ENCODE measurements around the gene TAOK3. TPM values are rescaled to one million over a fixed set of nuclear protein-coding genes. Genes with fewer than 3 reads are reported as not detected.

Gene TAOK3
- total RNA-seq, result 27.9 and 34.8 TPM in 2 replicates

GRCh38 chr12:118372541-118373495 is at the start of gene TAOK3:
TSS of gene TAOK3 (minus strand) at chr12:118372907. CDS start at chr12:118255567, 117,340 bp downstream.
- Histone ChIP-seq H3K9me3 (ENCODE audit: low read depth, low read length) (no peaks in the 10 kb centered on the region), H3K36me3 (ENCODE audit: insufficient read depth, low read length) (no peaks in the 10 kb centered on the region), H3K27ac (ENCODE audit: low read depth, low read length) (peak within 1 kb of the TSS; percentile 68), H4K20me1 (ENCODE audit: insufficient read depth, low read length) (peaks cover 12% of the 10 kb centered on the region), H2AFZ (ENCODE audit: low read length) (peak within 1 kb of the TSS; percentile 83), H3K4me2 (ENCODE audit: insufficient read depth, low read length) (peak within 1 kb of the TSS; percentile 90), H3K27me3 (ENCODE audit: insufficient read depth, low read length) (no peaks in the 10 kb centered on the region), H3K4me3 (ENCODE audit: insufficient read depth, low read length) (peak within 1 kb of the TSS; percentile 94), H3K79me2 (ENCODE audit: insufficient read depth, low read length) (peaks cover 65% of the 10 kb centered on the region), H3K4me1 (ENCODE audit: insufficient read depth, low read length) (peaks cover 45% of the 10 kb centered on the region)
- DNase-seq (ENCODE audit: insufficient read length, low spot score, missing footprints), result peak; percentile 98
- no peak for TF ChIP-seq CTCF (IDR thresholded peaks at IDR 0.05; ENCODE audit: extremely low read depth, low read depth, low read length)

- Histone ChIP-seq H3K27me3 (ENCODE audit: insufficient read depth, low read length) (no peaks in the 10 kb centered on the region), H3K36me3 (ENCODE audit: insufficient read depth, low read length) (peaks cover 7% of the 10 kb centered on the region), H3K4me2 (ENCODE audit: insufficient read depth, low read length) (no peak overlapping the region), H3K4me3 (ENCODE audit: insufficient read depth, low read length) (no peak overlapping the region), H4K20me1 (ENCODE audit: insufficient read depth, low read length) (no peaks in the 10 kb centered on the region), H2AFZ (ENCODE audit: low read length) (no peak overlapping the region), H3K79me2 (ENCODE audit: insufficient read depth, low read length) (no peaks in the 10 kb centered on the region), H3K9me3 (ENCODE audit: low read depth, low read length) (no peaks in the 10 kb centered on the region), H3K27ac (ENCODE audit: low read depth, low read length) (no peak overlapping the region), H3K4me1 (ENCODE audit: insufficient read depth, low read length) (peaks cover 6% of the 10 kb centered on the region)
- DNase-seq (ENCODE audit: insufficient read length, low spot score, missing footprints), result peak; percentile 34
- TF ChIP-seq CTCF (IDR thresholded peaks at IDR 0.05; ENCODE audit: extremely low read depth, low read depth, low read length), result no peak
Observed at GRCh38 chr12:118420673-118421072, 48.0 kb upstream of the TAOK3 start.

- Histone ChIP-seq H3K36me3 (ENCODE audit: insufficient read depth, low read length) (peaks cover 28% of the 10 kb centered on the region), H3K9me3 (ENCODE audit: low read depth, low read length) (no peaks in the 10 kb centered on the region), H3K4me1 (ENCODE audit: insufficient read depth, low read length) (peaks cover 6% of the 10 kb centered on the region), H3K27ac (ENCODE audit: low read depth, low read length) (no peak overlapping the region), H3K79me2 (ENCODE audit: insufficient read depth, low read length) (no peaks in the 10 kb centered on the region), H3K4me2 (ENCODE audit: insufficient read depth, low read length) (no peak overlapping the region), H3K4me3 (ENCODE audit: insufficient read depth, low read length) (no peak overlapping the region), H4K20me1 (ENCODE audit: insufficient read depth, low read length) (no peaks in the 10 kb centered on the region), H2AFZ (ENCODE audit: low read length) (no peak overlapping the region), H3K27me3 (ENCODE audit: insufficient read depth, low read length) (no peaks in the 10 kb centered on the region)
- DNase-seq (ENCODE audit: insufficient read length, low spot score, missing footprints), result no peak
- no peak for TF ChIP-seq CTCF (IDR thresholded peaks at IDR 0.05; ENCODE audit: extremely low read depth, low read depth, low read length)
Observed at GRCh38 chr12:118418385-118419057, 45.8 kb upstream of the TAOK3 start.

GRCh38 chr12:118417942-118418341 is 45.2 kb upstream of the TAOK3 start:
- Histone ChIP-seq H3K4me2 (ENCODE audit: insufficient read depth, low read length) (no peak overlapping the region), H3K27me3 (ENCODE audit: insufficient read depth, low read length) (no peaks in the 10 kb centered on the region), H2AFZ (ENCODE audit: low read length) (no peak overlapping the region), H3K36me3 (ENCODE audit: insufficient read depth, low read length) (peaks cover 31% of the 10 kb centered on the region), H3K79me2 (ENCODE audit: insufficient read depth, low read length) (no peaks in the 10 kb centered on the region), H3K4me1 (ENCODE audit: insufficient read depth, low read length) (peaks cover 6% of the 10 kb centered on the region), H4K20me1 (ENCODE audit: insufficient read depth, low read length) (no peaks in the 10 kb centered on the region), H3K9me3 (ENCODE audit: low read depth, low read length) (no peaks in the 10 kb centered on the region), H3K4me3 (ENCODE audit: insufficient read depth, low read length) (no peak overlapping the region), H3K27ac (ENCODE audit: low read depth, low read length) (no peak overlapping the region)
- DNase-seq (ENCODE audit: insufficient read length, low spot score, missing footprints), result no peak
- TF ChIP-seq CTCF (IDR thresholded peaks at IDR 0.05; ENCODE audit: extremely low read depth, low read depth, low read length), result no peak

All from osteoblast (primary cell).